ENCODE results near the gene GRIK3. TPM values are rescaled to one million over a fixed set of nuclear protein-coding genes. Genes with fewer than 3 reads are reported as not detected.

Gene GRIK3
- total RNA-seq, 1 experiment from 2014 or later, result 5.5 TPM

DNA sequence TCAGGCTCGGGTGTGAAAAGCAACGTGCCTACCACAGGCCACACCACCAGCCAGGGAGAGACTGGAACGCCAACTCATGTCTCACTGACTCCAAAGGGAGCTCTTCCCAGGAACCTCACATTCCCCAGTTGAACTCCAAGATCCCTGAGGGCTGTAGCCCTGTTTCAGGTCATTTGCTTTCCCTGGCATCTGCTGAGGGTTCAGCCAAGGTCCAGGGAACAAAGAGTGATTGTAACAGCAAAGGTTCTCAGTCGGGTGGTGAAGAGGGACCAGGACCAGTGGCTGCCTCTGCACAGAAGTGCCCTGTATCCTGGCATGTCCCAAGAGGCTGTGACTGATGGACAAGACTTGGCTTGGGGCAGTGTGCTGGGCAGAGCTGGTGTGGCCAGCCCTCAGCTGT, 42.8 kb downstream of the GRIK3 start:
- Mint-ChIP-seq H3K4me1 (no peaks in the 10 kb centered on the region), H3K27ac (no peak overlapping the region), H3K4me3 (no peak overlapping the region), H3K36me3 (no peaks in the 10 kb centered on the region), H3K27me3 (ENCODE audit: low read depth) (no peaks in the 10 kb centered on the region; the same call in 1 of the 2 replicates), H3K9me3 (no peaks in the 10 kb centered on the region)
- ATAC-seq, result no peak
- POLR2A ChIA-PET, result no interaction called here
- TF ChIP-seq, protein P1, sequence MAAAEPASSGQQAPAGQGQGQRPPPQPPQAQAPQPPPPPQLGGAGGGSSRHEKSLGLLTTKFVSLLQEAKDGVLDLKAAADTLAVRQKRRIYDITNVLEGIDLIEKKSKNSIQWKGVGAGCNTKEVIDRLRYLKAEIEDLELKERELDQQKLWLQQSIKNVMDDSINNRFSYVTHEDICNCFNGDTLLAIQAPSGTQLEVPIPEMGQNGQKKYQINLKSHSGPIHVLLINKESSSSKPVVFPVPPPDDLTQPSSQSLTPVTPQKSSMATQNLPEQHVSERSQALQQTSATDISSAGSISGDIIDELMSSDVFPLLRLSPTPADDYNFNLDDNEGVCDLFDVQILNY (CRISPR knock-in tag; IDR thresholded peaks at IDR 0.05), result no peak
- TF ChIP-seq, protein P2, sequence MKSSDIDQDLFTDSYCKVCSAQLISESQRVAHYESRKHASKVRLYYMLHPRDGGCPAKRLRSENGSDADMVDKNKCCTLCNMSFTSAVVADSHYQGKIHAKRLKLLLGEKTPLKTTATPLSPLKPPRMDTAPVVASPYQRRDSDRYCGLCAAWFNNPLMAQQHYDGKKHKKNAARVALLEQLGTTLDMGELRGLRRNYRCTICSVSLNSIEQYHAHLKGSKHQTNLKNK (CRISPR knock-in tag; IDR thresholded peaks at IDR 0.05), result no peak
- TF ChIP-seq ZNF121 (CRISPR knock-in tag; IDR thresholded peaks at IDR 0.05), result no peak
- TF ChIP-seq, protein P3, sequence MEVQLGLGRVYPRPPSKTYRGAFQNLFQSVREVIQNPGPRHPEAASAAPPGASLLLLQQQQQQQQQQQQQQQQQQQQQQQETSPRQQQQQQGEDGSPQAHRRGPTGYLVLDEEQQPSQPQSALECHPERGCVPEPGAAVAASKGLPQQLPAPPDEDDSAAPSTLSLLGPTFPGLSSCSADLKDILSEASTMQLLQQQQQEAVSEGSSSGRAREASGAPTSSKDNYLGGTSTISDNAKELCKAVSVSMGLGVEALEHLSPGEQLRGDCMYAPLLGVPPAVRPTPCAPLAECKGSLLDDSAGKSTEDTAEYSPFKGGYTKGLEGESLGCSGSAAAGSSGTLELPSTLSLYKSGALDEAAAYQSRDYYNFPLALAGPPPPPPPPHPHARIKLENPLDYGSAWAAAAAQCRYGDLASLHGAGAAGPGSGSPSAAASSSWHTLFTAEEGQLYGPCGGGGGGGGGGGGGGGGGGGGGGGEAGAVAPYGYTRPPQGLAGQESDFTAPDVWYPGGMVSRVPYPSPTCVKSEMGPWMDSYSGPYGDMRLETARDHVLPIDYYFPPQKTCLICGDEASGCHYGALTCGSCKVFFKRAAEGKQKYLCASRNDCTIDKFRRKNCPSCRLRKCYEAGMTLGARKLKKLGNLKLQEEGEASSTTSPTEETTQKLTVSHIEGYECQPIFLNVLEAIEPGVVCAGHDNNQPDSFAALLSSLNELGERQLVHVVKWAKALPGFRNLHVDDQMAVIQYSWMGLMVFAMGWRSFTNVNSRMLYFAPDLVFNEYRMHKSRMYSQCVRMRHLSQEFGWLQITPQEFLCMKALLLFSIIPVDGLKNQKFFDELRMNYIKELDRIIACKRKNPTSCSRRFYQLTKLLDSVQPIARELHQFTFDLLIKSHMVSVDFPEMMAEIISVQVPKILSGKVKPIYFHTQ (CRISPR knock-in tag; IDR thresholded peaks at IDR 0.05), result no peak
- no peak for TF ChIP-seq TCF7 (CRISPR knock-in tag; IDR thresholded peaks at IDR 0.05; ENCODE audit: low read depth)
- TF ChIP-seq JUN (CRISPR knock-in tag; IDR thresholded peaks at IDR 0.05), result no peak
- TF ChIP-seq HMGA2 (CRISPR knock-in tag; IDR thresholded peaks at IDR 0.05), result no peak
- no peak for TF ChIP-seq ELF4 (CRISPR knock-in tag; IDR thresholded peaks at IDR 0.05; ENCODE audit: low read depth)
- TF ChIP-seq, protein P4, sequence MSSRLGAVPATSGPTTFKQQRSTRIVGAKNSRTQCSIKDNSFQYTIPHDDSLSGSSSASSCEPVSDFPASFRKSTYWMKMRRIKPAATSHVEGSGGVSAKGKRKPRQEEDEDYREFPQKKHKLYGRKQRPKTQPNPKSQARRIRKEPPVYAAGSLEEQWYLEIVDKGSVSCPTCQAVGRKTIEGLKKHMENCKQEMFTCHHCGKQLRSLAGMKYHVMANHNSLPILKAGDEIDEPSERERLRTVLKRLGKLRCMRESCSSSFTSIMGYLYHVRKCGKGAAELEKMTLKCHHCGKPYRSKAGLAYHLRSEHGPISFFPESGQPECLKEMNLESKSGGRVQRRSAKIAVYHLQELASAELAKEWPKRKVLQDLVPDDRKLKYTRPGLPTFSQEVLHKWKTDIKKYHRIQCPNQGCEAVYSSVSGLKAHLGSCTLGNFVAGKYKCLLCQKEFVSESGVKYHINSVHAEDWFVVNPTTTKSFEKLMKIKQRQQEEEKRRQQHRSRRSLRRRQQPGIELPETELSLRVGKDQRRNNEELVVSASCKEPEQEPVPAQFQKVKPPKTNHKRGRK (CRISPR knock-in tag; IDR thresholded peaks at IDR 0.05; ENCODE audit: borderline replicate concordance), result no peak
- TF ChIP-seq SMAD4 (CRISPR knock-in tag; IDR thresholded peaks at IDR 0.05), result no peak
- TF ChIP-seq, protein P5, sequence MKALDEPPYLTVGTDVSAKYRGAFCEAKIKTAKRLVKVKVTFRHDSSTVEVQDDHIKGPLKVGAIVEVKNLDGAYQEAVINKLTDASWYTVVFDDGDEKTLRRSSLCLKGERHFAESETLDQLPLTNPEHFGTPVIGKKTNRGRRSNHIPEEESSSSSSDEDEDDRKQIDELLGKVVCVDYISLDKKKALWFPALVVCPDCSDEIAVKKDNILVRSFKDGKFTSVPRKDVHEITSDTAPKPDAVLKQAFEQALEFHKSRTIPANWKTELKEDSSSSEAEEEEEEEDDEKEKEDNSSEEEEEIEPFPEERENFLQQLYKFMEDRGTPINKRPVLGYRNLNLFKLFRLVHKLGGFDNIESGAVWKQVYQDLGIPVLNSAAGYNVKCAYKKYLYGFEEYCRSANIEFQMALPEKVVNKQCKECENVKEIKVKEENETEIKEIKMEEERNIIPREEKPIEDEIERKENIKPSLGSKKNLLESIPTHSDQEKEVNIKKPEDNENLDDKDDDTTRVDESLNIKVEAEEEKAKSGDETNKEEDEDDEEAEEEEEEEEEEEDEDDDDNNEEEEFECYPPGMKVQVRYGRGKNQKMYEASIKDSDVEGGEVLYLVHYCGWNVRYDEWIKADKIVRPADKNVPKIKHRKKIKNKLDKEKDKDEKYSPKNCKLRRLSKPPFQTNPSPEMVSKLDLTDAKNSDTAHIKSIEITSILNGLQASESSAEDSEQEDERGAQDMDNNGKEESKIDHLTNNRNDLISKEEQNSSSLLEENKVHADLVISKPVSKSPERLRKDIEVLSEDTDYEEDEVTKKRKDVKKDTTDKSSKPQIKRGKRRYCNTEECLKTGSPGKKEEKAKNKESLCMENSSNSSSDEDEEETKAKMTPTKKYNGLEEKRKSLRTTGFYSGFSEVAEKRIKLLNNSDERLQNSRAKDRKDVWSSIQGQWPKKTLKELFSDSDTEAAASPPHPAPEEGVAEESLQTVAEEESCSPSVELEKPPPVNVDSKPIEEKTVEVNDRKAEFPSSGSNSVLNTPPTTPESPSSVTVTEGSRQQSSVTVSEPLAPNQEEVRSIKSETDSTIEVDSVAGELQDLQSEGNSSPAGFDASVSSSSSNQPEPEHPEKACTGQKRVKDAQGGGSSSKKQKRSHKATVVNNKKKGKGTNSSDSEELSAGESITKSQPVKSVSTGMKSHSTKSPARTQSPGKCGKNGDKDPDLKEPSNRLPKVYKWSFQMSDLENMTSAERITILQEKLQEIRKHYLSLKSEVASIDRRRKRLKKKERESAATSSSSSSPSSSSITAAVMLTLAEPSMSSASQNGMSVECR (CRISPR knock-in tag; IDR thresholded peaks at IDR 0.05; ENCODE audit: borderline replicate concordance), result no peak
- TF ChIP-seq CREM (CRISPR knock-in tag; IDR thresholded peaks at IDR 0.05), result no peak
- TF ChIP-seq NFATC4 (CRISPR knock-in tag; IDR thresholded peaks at IDR 0.05), result no peak
- TF ChIP-seq RELA (CRISPR knock-in tag; IDR thresholded peaks at IDR 0.05; ENCODE audit: borderline replicate concordance), result no peak
- no peak for TF ChIP-seq ATF1 (CRISPR knock-in tag; IDR thresholded peaks at IDR 0.05)
- no peak for TF ChIP-seq ZNF423 (CRISPR knock-in tag; IDR thresholded peaks at IDR 0.05)
- TF ChIP-seq ZNF138 (CRISPR knock-in tag; conservative IDR thresholded peaks at IDR 0.05), result no peak
- no peak for TF ChIP-seq NR2C2 (CRISPR knock-in tag; IDR thresholded peaks at IDR 0.05)
- no peak for DNase-seq (ENCODE audit: low spot score)
- CTCF ChIA-PET, result interaction anchor here (1.3 kb wide), 1 partner anchor 12 kb away, joined by 3 read pairs; no protein-coding TSS in a partner anchor

Measured in WTC11 (cell line).